GM18858 (cell line): ENCODE measurements around the gene PARP11.

Source experiments
- ATAC-seq: cut with Tn5 transposase; IDR thresholded peaks from one replicate; pipeline ENCODE4 v1.9.1; 2021; ENCODE audit not compliant: unreplicated experiment

PARP11 gene

DNA sequence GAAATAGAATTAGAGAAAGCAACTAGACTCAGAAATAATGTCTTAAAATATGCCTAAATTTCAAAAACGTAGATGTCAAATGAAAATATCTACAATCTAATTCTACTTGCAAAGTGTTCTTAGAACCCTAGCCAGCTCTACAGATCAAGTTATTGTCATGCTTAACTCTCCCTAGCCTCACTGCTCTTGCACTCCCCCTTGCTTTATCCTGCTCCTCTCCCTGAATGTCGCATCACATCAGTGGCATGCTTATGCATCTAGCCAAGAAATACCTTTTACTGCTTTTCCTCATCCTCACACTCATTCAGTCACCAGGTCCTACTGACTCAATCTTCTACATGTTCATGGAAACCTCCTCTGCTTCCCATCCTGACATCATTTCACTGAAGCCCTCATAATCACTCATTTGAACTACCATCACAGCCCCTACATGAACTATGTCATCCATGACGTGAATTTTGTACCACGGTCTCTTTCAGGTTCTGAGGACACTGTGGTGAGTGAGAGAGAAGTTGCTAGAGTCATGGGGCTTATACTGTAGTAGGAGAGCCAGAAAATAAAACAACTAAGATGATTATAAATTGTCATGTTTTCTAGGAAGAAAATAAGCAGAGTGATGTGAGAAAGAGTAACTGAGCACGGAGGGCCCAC is 97.7 kb downstream of the PARP11 start:
- no peak for ATAC-seq

DNA sequence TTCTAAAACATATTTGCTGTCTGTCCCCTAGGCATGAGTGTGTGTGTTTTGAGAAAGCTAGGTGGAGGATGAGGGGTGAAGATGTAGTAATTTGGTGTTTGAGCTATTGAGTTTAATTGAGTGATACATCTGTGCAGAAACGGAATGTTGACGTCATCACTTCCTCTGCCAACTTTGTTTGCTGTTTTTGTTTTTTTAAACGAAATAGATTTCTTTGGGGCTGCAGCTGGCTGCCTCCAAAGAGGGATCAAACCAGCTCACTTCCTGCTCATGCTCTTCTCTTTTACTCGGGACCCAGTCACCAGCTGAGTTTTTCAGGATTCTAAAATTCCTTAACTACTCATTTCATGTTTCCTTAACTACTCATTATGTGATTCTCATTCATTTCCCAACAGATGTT is 100.8 kb downstream of the PARP11 start:
- no peak for ATAC-seq

DNA sequence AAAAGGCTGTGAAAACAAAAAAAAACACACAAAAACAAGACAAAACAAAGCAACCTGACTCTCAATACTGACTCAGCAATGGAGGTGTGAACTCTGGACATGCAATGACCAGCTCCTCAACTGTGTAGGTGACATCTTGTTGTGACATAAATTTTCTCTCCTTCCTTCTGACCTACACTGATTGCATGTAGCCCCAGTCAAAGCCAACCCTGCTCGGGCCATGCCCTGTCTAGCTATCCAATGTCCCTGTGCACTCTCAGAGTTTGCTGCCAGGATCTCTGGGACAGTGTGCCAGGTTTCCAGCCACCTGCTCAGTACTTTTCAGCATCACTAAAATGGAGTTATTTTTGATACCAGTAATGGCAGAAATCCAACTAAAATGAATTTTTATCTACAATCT is 101.3 kb downstream of the PARP11 start:
- no peak for ATAC-seq

DNA sequence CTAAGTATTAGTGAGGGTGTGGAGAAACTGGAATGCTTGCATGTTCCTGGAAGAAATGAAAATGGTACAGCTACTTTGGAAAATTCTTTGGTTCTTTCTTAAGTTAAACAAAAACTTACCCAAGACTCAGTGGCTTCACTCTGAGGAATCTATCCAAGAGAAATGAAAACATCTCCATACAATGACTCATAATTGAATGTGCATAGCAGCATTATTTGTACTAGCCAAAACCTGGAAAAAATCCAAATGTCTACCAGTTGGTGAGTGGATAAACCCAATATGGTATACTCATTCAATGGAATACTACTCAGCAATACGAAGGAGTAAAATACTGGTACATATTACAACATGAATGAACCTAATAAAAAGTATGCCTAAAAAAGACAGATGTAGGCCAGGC is 102.3 kb downstream of the PARP11 start:
- no peak for ATAC-seq

DNA sequence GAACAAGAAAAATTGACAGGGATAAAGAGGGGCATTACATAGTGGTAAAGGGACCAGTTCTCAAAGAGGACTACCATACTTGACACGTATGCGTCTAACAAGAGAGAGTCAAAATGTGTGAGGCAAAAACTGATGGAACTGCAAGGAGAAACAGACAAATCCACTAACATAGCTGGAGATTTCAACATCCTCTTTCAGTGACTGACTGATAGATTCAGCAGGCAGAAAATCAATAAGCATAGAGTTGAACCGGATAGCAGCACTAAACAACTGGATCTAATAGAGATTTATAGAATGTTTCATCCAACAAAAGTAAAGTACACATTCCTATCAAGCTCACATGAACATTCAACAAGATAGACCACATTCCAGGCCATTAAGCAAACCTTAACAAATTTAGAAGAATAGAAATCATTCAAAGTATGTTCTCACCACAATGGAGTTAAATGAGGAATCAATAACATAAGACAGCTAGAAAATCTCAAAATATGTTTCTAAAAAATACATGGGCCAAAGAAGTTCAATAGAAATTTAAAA is 104.2 kb downstream of the PARP11 start:
- ATAC-seq, result no peak

DNA sequence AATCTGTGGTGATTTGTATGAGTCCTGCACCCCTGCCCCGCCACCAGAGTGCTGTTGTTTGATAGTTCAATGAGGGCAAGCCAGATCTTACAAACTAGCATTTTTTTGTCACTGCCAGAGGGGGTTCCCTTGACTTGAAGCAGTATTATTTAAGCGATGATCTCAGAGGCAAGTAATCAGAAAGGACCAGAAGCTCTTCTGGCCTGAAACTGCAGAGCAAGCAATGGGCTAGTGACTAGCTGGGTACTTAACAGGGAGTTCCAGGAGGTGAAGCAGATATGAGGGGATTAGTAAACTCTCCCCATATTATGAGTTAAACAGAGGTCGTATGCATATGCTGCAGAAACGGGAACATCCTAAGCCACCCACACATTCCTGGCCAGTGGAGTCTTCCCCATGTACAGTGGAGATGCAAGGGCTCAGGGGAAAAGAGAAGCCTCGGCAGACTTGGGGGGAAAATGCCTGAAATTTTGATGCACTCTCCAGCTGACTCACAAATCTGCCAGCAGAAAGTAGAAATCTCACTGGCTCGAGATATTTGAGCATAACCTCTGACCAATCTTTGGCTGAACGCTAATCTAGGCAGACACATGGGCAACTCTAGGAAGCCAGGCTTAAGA is 112.0 kb downstream of the PARP11 start:
- no peak for ATAC-seq

DNA sequence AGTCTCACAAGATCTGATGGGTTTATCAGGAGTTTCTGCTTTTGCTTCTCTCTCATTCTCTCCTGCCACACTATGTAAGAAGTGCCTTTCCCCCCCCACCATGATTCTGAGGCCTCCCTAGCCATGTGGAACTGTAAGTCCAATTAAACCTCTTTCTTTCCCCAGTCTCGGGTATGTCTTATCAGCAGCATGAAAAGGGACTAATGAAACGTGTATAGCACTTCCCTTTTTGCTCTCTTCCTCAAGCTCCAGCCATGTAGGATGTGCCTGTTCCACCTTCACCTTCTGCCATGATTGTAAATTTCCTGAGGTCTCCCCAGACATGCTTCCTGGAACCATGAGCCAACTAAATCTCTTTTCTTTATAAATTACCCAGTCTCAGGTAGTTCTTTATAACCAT is 113.3 kb downstream of the PARP11 start:
- ATAC-seq, result no peak
